Neural progenitor cell (in vitro differentiated cells): ENCODE results near the gene SMTN. TPM values are rescaled to one million over a fixed set of nuclear protein-coding genes. Genes with fewer than 3 reads are reported as not detected.
A peak's percentile ranks its signal among the peaks of the same experiment; 100 is the strongest.

Experiments
- DNase-seq: peaks from one replicate; pipeline ENCODE4 v3.0.0-alpha.2; 2016; ENCODE audit warnings: low spot score
- H2AFZ ChIP-seq: fragments of 200-600 bp; sonication (generic); replicated peaks from 2 replicates; pipeline ENCODE4 v1.6.1; 2016; ENCODE audit warnings: antibody characterized with exemption
- H3F3A ChIP-seq: fragments of 200-600 bp; sonication (generic); 2 replicates; pipeline ENCODE4 v1.6.1; 2016; ENCODE audit warnings: antibody characterized with exemption, low read depth
- H3K27ac ChIP-seq: fragments of 200-600 bp; sonication (generic); 2 replicates; pipeline ENCODE4 v1.5.1; 2016; ENCODE audit warnings: mild to moderate bottlenecking
- H3K27me3 ChIP-seq: fragments of 200-600 bp; sonication (generic); 2 replicates; pipeline ENCODE4 v1.6.1; 2016; ENCODE audit warnings: mild to moderate bottlenecking, moderate library complexity
- H3K36me3 ChIP-seq: fragments of 200-600 bp; sonication (generic); 2 replicates; pipeline ENCODE4 v1.5.1; 2016
- H3K4me1 ChIP-seq: fragments of 200-600 bp; sonication (generic); 2 replicates; pipeline ENCODE4 v1.6.1; 2016; ENCODE audit warnings: mixed run types
- H3K4me2 ChIP-seq: fragments of 200-600 bp; sonication (generic); 2 replicates; pipeline ENCODE4 v1.6.1; 2016
- H3K4me3 ChIP-seq: fragments of 200-600 bp; sonication (generic); 2 replicates; pipeline ENCODE4 v1.5.1; 2016
- H3K79me2 ChIP-seq: fragments of 200-600 bp; sonication (generic); 2 replicates; pipeline ENCODE4 v1.6.1; 2016; ENCODE audit warnings: low read depth
- H3K9ac ChIP-seq: fragments of 200-600 bp; sonication (generic); 2 replicates; pipeline ENCODE4 v1.6.1; 2016
- H3K9me3 ChIP-seq: fragments of 200-600 bp; sonication (generic); 2 replicates; pipeline ENCODE4 v1.5.1; 2016; ENCODE audit warnings: low read depth
- H4K20me1 ChIP-seq: fragments of 200-600 bp; sonication (generic); 2 replicates; pipeline ENCODE4 v1.6.1; 2016; ENCODE audit warnings: low read depth
- H3K27ac Mint-ChIP-seq: 3 replicates; pipeline ENCODE4 v1.8.0; 2021; ENCODE audit warnings: mixed read lengths
- H3K27me3 Mint-ChIP-seq: 2 replicates; pipeline ENCODE4 v1.8.0; 2022; ENCODE audit warnings: low read depth, mild to moderate bottlenecking, inconsistent platforms, moderate library complexity, mixed read lengths; ENCODE audit not compliant: insufficient read depth
- H3K36me3 Mint-ChIP-seq: 3 replicates; pipeline ENCODE4 v1.8.0; 2021; ENCODE audit warnings: mixed read lengths
- H3K4me1 Mint-ChIP-seq: 3 replicates; pipeline ENCODE4 v1.8.0; 2021; ENCODE audit warnings: mixed read lengths
- H3K4me3 Mint-ChIP-seq: 3 replicates; pipeline ENCODE4 v1.8.0; 2021; ENCODE audit warnings: mild to moderate bottlenecking, moderate library complexity, mixed read lengths
- H3K9me3 Mint-ChIP-seq: 3 replicates; pipeline ENCODE4 v1.8.0; 2020; ENCODE audit warnings: mixed read lengths
- EZH2 ChIP-seq: fragments of 200-600 bp; sonication (generic); IDR thresholded peaks from 2 replicates; pipeline ENCODE4 v1.6.1; 2017; ENCODE audit warnings: antibody characterized with exemption, mild to moderate bottlenecking, moderate library complexity
- EZH2phosphoT487 ChIP-seq: fragments of 200-600 bp; sonication (generic); IDR thresholded peaks from 2 replicates; pipeline ENCODE4 v1.6.1; 2017; ENCODE audit warnings: antibody characterized with exemption
- total RNA-seq: library from RNA; depleted of rRNA; stranded (reverse); fragments of >200 nt; gene quantifications from 2 replicates; pipeline ENCODE4 v1.2.3, GENCODE V29; 2015; ENCODE audit warnings: low replicate concordance
- TF ChIP-seq, protein P1 (sequence below): fragments of 200-600 bp; sonication (generic); IDR thresholded peaks from 2 replicates; pipeline ENCODE4 v1.5.1; 2017; ENCODE audit warnings: antibody characterized with exemption, mild to moderate bottlenecking

The SMTN gene
- total RNA-seq, 1 donor from 2014 or later: 14.1 TPM

DNA sequence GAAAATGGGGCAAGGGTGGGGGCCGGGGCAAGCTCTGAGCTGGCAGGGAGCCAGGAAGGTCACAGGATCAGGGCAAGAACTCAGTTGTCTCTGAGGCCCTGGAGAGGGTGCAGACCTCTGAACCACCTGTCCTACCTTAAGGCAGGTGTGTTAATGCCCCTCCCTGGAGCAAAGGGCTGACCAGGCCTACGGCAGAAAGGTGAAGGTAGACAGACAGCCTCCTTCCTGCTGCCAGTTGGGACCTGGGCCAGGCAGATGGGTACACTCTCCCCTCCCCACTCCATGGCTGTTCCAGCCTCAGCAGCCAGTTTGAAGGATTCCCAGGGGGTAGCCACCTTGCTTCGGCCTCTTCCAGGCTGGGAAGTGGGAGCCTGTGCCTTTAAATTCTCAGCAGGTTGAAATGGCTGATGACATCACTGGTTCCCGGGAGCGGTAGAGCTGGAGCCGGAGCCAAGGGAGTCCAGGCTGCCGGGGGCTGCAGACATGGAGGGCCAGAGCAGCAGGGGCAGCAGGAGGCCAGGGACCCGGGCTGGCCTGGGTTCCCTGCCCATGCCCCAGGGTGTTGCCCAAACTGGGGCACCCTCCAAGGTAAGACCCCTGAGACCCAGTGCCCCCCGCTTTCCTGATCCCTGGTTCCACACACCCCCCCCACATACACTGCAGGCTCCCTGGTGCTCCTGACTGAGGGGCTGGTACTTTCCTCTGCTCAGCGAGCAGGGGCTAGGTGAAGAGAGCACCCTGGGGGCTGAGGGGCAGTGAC lies 41.6 kb downstream of the SMTN start, which contains the start of gene INPP5J:
Gene INPP5J, plus strand, starts transcription at position 435 of the 760 bp plus-strand sequence. Its CDS starts 49 bp downstream, at position 484.
- Histone ChIP-seq H3F3A (no peaks in the 10 kb centered on the region), H2AFZ (peak within 1 kb of the TSS; percentile 78), H3K4me3 (peak within 1 kb of the TSS; percentile 44), H3K4me2 (peak within 1 kb of the TSS; percentile 77), H4K20me1 (no peaks in the 10 kb centered on the region), H3K27me3 (no peaks in the 10 kb centered on the region), H3K9ac (peak within 1 kb of the TSS; percentile 33), H3K27ac (no peak within 1 kb of the TSS), H3K36me3 (no peaks in the 10 kb centered on the region), H3K79me2 (no peaks in the 10 kb centered on the region), H3K9me3 (no peaks in the 10 kb centered on the region), H3K4me1 (peaks cover 3% of the 10 kb centered on the region)
- peak within 1 kb of the TSS; percentile 73 for H3K4me3 Mint-ChIP-seq
- peak; percentile 58 for DNase-seq
- H3K4me1 Mint-ChIP-seq: peaks cover 13% of the 10 kb centered on the region
- no peak for TF ChIP-seq EZH2phosphoT487
- TF ChIP-seq, protein P1, sequence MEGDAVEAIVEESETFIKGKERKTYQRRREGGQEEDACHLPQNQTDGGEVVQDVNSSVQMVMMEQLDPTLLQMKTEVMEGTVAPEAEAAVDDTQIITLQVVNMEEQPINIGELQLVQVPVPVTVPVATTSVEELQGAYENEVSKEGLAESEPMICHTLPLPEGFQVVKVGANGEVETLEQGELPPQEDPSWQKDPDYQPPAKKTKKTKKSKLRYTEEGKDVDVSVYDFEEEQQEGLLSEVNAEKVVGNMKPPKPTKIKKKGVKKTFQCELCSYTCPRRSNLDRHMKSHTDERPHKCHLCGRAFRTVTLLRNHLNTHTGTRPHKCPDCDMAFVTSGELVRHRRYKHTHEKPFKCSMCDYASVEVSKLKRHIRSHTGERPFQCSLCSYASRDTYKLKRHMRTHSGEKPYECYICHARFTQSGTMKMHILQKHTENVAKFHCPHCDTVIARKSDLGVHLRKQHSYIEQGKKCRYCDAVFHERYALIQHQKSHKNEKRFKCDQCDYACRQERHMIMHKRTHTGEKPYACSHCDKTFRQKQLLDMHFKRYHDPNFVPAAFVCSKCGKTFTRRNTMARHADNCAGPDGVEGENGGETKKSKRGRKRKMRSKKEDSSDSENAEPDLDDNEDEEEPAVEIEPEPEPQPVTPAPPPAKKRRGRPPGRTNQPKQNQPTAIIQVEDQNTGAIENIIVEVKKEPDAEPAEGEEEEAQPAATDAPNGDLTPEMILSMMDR: no peak
- TF ChIP-seq EZH2: no peak
- peak within 1 kb of the TSS; percentile 72 for H3K27ac Mint-ChIP-seq
- H3K27me3 Mint-ChIP-seq: peaks cover 2% of the 10 kb centered on the region
- no peaks in the 10 kb centered on the region for H3K36me3 Mint-ChIP-seq
- no peaks in the 10 kb centered on the region for H3K9me3 Mint-ChIP-seq

DNA sequence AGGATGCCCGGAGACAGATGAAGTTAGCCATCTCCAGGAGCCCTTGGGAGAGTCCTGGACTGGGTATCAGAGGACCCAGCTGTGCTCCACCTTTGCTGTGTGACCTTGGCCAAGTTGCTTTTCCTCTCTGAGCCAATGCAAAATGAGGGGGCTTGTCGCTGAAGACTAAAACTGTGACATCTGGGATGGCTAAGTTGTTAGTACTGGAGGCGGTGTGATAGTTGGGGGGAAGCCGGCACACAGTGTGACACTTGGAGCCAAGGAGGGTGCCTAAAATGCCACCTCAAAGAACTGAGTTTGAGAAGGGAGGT lies 42.1 kb downstream of the SMTN start:
- Mint-ChIP-seq H3K4me3 (peak overlapping the region; percentile 72), H3K27me3 (no peaks in the 10 kb centered on the region), H3K9me3 (no peaks in the 10 kb centered on the region), H3K36me3 (no peaks in the 10 kb centered on the region), H3K4me1 (peaks cover 13% of the 10 kb centered on the region), H3K27ac (no peak overlapping the region)
- Histone ChIP-seq H3K9ac (peak overlapping the region; percentile 33), H3K27me3 (no peaks in the 10 kb centered on the region), H4K20me1 (no peaks in the 10 kb centered on the region), H3F3A (no peaks in the 10 kb centered on the region), H3K27ac (no peak overlapping the region), H3K4me2 (peak overlapping the region; percentile 77), H3K79me2 (no peaks in the 10 kb centered on the region), H3K4me3 (peak overlapping the region; percentile 44), H2AFZ (no peak overlapping the region), H3K4me1 (peaks cover 3% of the 10 kb centered on the region), H3K9me3 (no peaks in the 10 kb centered on the region), H3K36me3 (no peaks in the 10 kb centered on the region)
- no peak for DNase-seq
- TF ChIP-seq EZH2phosphoT487: no peak
- TF ChIP-seq, protein P1: no peak
- TF ChIP-seq EZH2: no peak

DNA sequence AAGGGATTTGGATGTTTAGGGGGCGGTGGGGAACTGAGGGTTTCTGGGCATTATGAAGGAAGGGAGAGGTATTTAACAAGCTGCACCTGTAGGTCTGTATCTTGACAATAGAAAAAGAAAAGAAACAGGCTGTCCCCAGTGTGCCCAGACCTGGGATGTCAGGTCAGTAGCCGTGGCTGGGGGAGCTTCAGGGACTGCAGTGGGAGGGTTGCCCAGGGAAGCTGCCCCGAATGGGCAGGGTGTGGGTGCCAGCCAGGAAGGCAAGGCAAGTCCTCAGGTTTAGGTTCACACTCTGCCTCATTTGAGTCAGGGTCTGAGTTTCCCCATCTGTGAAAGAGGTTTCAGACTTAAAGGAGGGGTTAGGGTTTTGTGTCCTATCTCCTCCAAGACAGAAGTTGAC lies 43.2 kb downstream of the SMTN start:
- H3K4me3 ChIP-seq: no peak overlapping the region
- no peaks in the 10 kb centered on the region for H3K9me3 ChIP-seq
- no peaks in the 10 kb centered on the region for H3F3A ChIP-seq
- Mint-ChIP-seq H3K4me3 (no peak overlapping the region), H3K4me1 (peaks cover 13% of the 10 kb centered on the region), H3K36me3 (no peaks in the 10 kb centered on the region), H3K9me3 (no peaks in the 10 kb centered on the region), H3K27me3 (no peaks in the 10 kb centered on the region), H3K27ac (peak overlapping the region; percentile 68)
- no peak overlapping the region for H3K27ac ChIP-seq
- no peak for DNase-seq
- no peaks in the 10 kb centered on the region for H3K27me3 ChIP-seq
- no peak overlapping the region for H2AFZ ChIP-seq
- H3K9ac ChIP-seq: no peak overlapping the region
- TF ChIP-seq, protein P1: no peak
- TF ChIP-seq EZH2 (no peak), EZH2phosphoT487 (no peak)
- H3K79me2 ChIP-seq: no peaks in the 10 kb centered on the region
- peaks cover 3% of the 10 kb centered on the region for H3K4me1 ChIP-seq
- no peaks in the 10 kb centered on the region for H4K20me1 ChIP-seq
- no peak overlapping the region for H3K4me2 ChIP-seq
- H3K36me3 ChIP-seq: no peaks in the 10 kb centered on the region
